HEK293T (cell line): ENCODE results near the gene CHST11.

Source experiments
- ARNT ChIP-seq: fragments of 450-650 bp; IDR thresholded peaks from 2 replicates; pipeline ENCODE4 v1.6.1; 2017; ENCODE audit warnings: mild to moderate bottlenecking
- BHLHE40 ChIP-seq: fragments of 450-650 bp; IDR thresholded peaks from 2 replicates; pipeline ENCODE4 v1.6.1; 2016; ENCODE audit warnings: mild to moderate bottlenecking, moderate library complexity, borderline replicate concordance
- CTBP1 ChIP-seq: fragments of 450-650 bp; IDR thresholded peaks from 2 replicates; pipeline ENCODE4 v1.6.1; 2016; ENCODE audit warnings: borderline replicate concordance
- FOXA1 ChIP-seq: fragments of 450-650 bp; IDR thresholded peaks from 2 replicates; pipeline ENCODE4 v1.6.1; 2016; ENCODE audit warnings: mild to moderate bottlenecking
- FOXK2 ChIP-seq: fragments of 450-650 bp; IDR thresholded peaks from 2 replicates; pipeline ENCODE4 v1.6.1; 2016; ENCODE audit warnings: mild to moderate bottlenecking
- FOXM1 ChIP-seq: fragments of 450-650 bp; IDR thresholded peaks from 2 replicates; pipeline ENCODE4 v1.6.1; 2017; ENCODE audit warnings: mild to moderate bottlenecking, borderline replicate concordance
- HDGF ChIP-seq: fragments of 450-650 bp; IDR thresholded peaks from 2 replicates; pipeline ENCODE4 v1.6.1; 2017; ENCODE audit warnings: antibody characterized with exemption, borderline replicate concordance
- NFRKB ChIP-seq: fragments of 450-650 bp; IDR thresholded peaks from 2 replicates; pipeline ENCODE4 v1.6.1; 2016; ENCODE audit warnings: mild to moderate bottlenecking, moderate library complexity
- SUZ12 ChIP-seq: fragments of 450-650 bp; IDR thresholded peaks from 2 replicates; pipeline ENCODE4 v1.6.1; 2016; ENCODE audit warnings: mild to moderate bottlenecking
- TARDBP ChIP-seq: fragments of 450-650 bp; IDR thresholded peaks from 2 replicates; pipeline ENCODE4 v1.6.1; 2016
- TF ChIP-seq, protein P1 (sequence below): fragments of 450-650 bp; IDR thresholded peaks from 2 replicates; pipeline ENCODE4 v1.6.1; 2016

DNA sequence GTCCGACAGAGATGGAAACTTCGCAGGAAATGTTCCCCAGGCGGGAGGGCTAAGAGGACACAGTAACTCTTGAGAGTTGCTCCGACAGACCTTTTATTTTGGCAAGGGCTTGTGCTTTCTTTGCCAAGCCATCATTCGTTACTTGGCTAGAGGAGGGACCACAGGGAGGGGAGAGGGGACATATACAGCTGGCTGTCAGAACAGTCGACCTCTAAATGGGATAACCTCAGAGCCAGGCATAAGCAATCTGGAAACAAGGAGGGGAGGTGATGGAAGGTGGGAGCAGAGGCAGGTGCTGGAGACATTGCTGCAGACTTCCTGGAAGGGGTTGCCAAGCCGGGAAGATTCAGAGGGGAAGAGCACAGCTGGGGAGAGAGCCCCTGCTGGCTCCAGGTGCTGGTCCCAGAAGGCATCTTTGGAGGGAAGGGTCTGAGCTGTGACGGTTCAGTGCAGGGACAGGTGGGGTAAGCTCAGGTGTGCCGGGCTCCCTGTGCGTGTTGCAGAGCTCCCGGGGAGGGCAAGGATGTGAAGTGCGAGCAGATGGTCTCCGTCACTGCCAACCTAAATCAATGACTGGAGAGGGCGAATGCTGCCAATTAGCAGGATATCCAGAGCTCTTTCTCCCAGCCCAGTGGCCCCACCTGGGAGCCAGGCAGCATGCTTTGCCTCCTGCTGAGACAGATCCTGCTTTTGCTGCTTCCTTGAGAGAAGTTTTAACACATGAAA lies 50.1 kb downstream of the CHST11 start:
- no peak for TF ChIP-seq SUZ12
- no peak for TF ChIP-seq HDGF
- no peak for TF ChIP-seq TARDBP
- no peak for TF ChIP-seq ARNT
- TF ChIP-seq BHLHE40: no peak
- no peak for TF ChIP-seq FOXM1
- TF ChIP-seq FOXK2: no peak
- TF ChIP-seq, protein P1, sequence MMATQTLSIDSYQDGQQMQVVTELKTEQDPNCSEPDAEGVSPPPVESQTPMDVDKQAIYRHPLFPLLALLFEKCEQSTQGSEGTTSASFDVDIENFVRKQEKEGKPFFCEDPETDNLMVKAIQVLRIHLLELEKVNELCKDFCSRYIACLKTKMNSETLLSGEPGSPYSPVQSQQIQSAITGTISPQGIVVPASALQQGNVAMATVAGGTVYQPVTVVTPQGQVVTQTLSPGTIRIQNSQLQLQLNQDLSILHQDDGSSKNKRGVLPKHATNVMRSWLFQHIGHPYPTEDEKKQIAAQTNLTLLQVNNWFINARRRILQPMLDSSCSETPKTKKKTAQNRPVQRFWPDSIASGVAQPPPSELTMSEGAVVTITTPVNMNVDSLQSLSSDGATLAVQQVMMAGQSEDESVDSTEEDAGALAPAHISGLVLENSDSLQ: no peak
- no peak for TF ChIP-seq FOXA1
- TF ChIP-seq NFRKB: no peak
- no peak for TF ChIP-seq CTBP1
